Neural crest cell (in vitro differentiated cells): ENCODE data around the gene OR8B12. TPM values are rescaled to one million over a fixed set of nuclear protein-coding genes. Genes with fewer than 3 reads are reported as not detected.

Experiments
- DNase-seq: peaks from one replicate; pipeline ENCODE4 v3.0.0; 2021; ENCODE audit warnings: low read depth, mixed read lengths, low spot score
- H3K27ac Mint-ChIP-seq: one replicate; pipeline ENCODE4 v1.8.0; 2021; ENCODE audit warnings: mild to moderate bottlenecking, mixed read lengths; ENCODE audit not compliant: unreplicated experiment
- H3K27me3 Mint-ChIP-seq: 2 replicates; pipeline ENCODE4 v1.8.0; 2021; ENCODE audit warnings: low read depth, mild to moderate bottlenecking, mixed read lengths
- H3K36me3 Mint-ChIP-seq: 2 replicates; pipeline ENCODE4 v1.8.0; 2021; ENCODE audit warnings: low read depth, mild to moderate bottlenecking, mixed read lengths
- H3K4me1 Mint-ChIP-seq: 2 replicates; pipeline ENCODE4 v1.8.0; 2021; ENCODE audit warnings: mixed read lengths
- H3K4me3 Mint-ChIP-seq: one replicate; pipeline ENCODE4 v1.8.0; 2021; ENCODE audit warnings: mild to moderate bottlenecking, mixed read lengths
- H3K9me3 Mint-ChIP-seq: 2 replicates; pipeline ENCODE4 v1.8.0; 2021; ENCODE audit warnings: mixed read lengths
- CTCF ChIP-seq: fragments of 200-600 bp; sonication (generic); conservative IDR thresholded peaks from 2 replicates; pipeline ENCODE4 v1.5.0; 2021; ENCODE audit warnings: antibody characterized with exemption, mild to moderate bottlenecking
- total RNA-seq: library from RNA; stranded (reverse); gene quantifications from 2 replicates; pipeline ENCODE4 v1.2.1, GENCODE V29; 2021

OR8B12 gene
- total RNA-seq, 1 donor from 2014 or later = not detected

DNA sequence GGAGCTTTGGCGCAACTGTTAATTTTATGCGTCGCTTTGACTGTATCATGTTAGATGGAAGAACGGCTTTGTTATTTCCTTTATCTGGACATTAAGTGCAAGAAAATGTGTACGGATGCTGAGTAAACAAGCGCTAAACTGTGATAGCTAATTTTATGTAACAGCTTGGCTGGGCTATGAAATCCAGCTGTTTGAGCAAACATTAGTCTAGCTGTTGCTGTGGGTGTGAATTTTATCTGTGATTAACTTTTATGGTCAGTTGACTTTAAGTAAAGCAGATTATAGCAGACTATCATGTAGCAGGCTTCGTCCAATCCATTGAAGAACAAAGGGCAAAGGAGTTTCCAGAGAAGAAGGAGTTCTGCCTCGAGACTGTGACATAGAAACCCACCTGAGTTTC is 40.3 kb upstream of the OR8B12 start:
- no peak overlapping the region for H3K27ac Mint-ChIP-seq
- peaks cover 16% of the 10 kb centered on the region for H3K27me3 Mint-ChIP-seq
- no peak for DNase-seq
- no peak for TF ChIP-seq CTCF
- H3K36me3 Mint-ChIP-seq = no peaks in the 10 kb centered on the region
- H3K4me1 Mint-ChIP-seq = no peaks in the 10 kb centered on the region
- no peaks in the 10 kb centered on the region for H3K9me3 Mint-ChIP-seq
- H3K4me3 Mint-ChIP-seq = no peak overlapping the region

DNA sequence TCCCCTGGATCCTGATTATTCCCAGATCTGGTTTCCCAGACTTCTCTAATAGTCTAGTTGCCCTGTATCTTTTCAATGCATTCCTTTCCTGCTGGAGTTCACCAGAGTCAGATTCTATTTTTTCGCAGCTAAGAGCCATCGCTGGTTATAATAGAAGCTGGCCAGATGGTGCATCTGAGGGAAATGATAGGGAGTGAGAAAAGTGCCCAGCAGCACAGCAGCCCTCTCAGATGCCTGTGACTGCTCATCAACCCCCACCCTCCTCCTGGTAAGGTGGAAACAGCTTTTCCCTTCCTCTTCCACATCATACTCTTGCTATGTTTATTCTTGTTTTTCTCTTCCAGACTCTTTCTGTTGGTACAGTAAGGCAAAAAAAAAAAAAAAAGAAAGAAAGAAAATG is 39.1 kb upstream of the OR8B12 start:
- no peaks in the 10 kb centered on the region for H3K36me3 Mint-ChIP-seq
- no peaks in the 10 kb centered on the region for H3K9me3 Mint-ChIP-seq
- no peak overlapping the region for H3K27ac Mint-ChIP-seq
- H3K4me1 Mint-ChIP-seq = no peaks in the 10 kb centered on the region
- DNase-seq = no peak
- no peak for TF ChIP-seq CTCF
- no peak overlapping the region for H3K4me3 Mint-ChIP-seq
- H3K27me3 Mint-ChIP-seq = peaks cover 11% of the 10 kb centered on the region

DNA sequence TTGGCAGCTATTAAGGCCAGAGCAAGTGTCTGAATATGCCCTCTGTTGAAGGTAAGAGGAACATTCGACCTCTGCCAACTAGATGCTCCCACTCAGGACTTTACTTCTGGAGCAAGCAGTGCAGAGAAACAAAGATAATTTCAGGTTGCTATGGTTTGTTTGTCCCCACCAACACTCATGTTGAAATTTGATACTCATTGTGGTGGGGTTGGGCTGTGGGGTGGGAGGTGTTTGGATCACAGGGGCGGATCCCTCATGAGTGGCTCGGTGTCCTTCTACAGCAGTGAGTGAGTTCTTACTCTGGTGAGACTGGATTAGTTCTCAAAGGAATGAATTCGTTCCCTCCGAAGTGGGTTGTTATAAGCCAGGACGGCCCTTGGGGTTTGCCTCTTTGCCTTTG is 38.4 kb upstream of the OR8B12 start:
- Mint-ChIP-seq H3K4me1 (no peaks in the 10 kb centered on the region), H3K9me3 (no peaks in the 10 kb centered on the region), H3K36me3 (no peaks in the 10 kb centered on the region), H3K4me3 (no peak overlapping the region), H3K27ac (no peak overlapping the region), H3K27me3 (peaks cover 5% of the 10 kb centered on the region)
- TF ChIP-seq CTCF = no peak
- DNase-seq = no peak

DNA sequence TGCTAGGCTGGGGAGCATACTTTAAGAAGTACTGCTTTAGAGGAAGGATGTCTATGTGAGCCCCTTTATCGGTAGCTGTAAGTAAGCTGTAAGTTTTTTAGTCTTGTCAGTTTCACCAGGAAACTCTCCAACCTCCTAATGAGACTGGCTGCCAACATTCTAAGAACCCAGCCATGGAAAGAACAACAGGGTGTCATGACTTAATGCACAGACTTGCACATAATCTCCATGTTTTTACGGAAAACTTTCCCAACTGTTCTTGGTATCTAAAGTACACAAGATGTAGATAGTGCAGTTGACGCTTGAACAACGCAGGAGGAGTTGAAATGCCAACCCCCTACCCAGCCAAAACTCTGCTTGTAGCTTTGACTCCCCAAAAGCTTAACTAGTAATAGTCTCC is 35.3 kb upstream of the OR8B12 start:
- peaks cover 9% of the 10 kb centered on the region for H3K27me3 Mint-ChIP-seq
- no peak for TF ChIP-seq CTCF
- H3K27ac Mint-ChIP-seq = no peak overlapping the region
- no peak for DNase-seq
- no peaks in the 10 kb centered on the region for H3K36me3 Mint-ChIP-seq
- no peak overlapping the region for H3K4me3 Mint-ChIP-seq
- H3K4me1 Mint-ChIP-seq = no peaks in the 10 kb centered on the region
- H3K9me3 Mint-ChIP-seq = peaks cover 2% of the 10 kb centered on the region

- H3K36me3 Mint-ChIP-seq = no peaks in the 10 kb centered on the region
Measured at GRCh38 chr11:124577716-124578427, 34.4 kb upstream of the OR8B12 start.

More at GRCh38 chr11:124577716-124578427, 34.4 kb upstream of the OR8B12 start:
- DNase-seq = no peak
- Mint-ChIP-seq H3K4me3 (no peak overlapping the region), H3K27ac (no peak overlapping the region), H3K27me3 (peaks cover 11% of the 10 kb centered on the region), H3K4me1 (no peaks in the 10 kb centered on the region), H3K9me3 (peaks cover 2% of the 10 kb centered on the region)
- no peak for TF ChIP-seq CTCF
